ENCODE data around the gene HYOU1.
"Not testable (repeated sequence)": the region's sequence is repeated elsewhere in the genome, so short reads cannot be mapped to it uniquely, and the experiment has no call there.

Gene HYOU1

GRCh38 chr11:119044708-119045107 lies 12.3 kb downstream of the HYOU1 start:
- DNase-seq (ENCODE audit: low read depth) = no peak

- no peak for DNase-seq (ENCODE audit: low read depth)
Measured at GRCh38 chr11:119042927-119043326, 14.1 kb downstream of the HYOU1 start.

GRCh38 chr11:119041821-119042514 lies 15.0 kb downstream of the HYOU1 start:
- DNase-seq (ENCODE audit: low read depth) = no peak

GRCh38 chr11:119039471-119039870 lies 17.5 kb downstream of the HYOU1 start:
- DNase-seq (ENCODE audit: low read depth) = not testable (repeated sequence)

GRCh38 chr11:119038884-119039283 lies 18.1 kb downstream of the HYOU1 start:
- no peak for DNase-seq (ENCODE audit: low read depth)

GRCh38 chr11:119034813-119035212 lies 22.2 kb downstream of the HYOU1 start:
- no peak for DNase-seq (ENCODE audit: low read depth)

- DNase-seq (ENCODE audit: low read depth) = not testable (repeated sequence)
Measured at GRCh38 chr11:119033421-119033820, 23.6 kb downstream of the HYOU1 start.

- no peak for DNase-seq (ENCODE audit: low read depth)
Measured at GRCh38 chr11:119031912-119032280, 25.1 kb downstream of the HYOU1 start.

GRCh38 chr11:119030329-119031047 lies 26.5 kb downstream of the HYOU1 start, which contains the start of gene SLC37A4:
TSS of gene SLC37A4 (minus strand) at chr11:119030877.
- DNase-seq (ENCODE audit: low read depth) = peak; percentile 98

- no peak for DNase-seq (ENCODE audit: low read depth)
Measured at GRCh38 chr11:119030029-119030328, 27.0 kb downstream of the HYOU1 start.

GRCh38 chr11:119029340-119030028 lies 27.5 kb downstream of the HYOU1 start:
- no peak for DNase-seq (ENCODE audit: low read depth)

- DNase-seq (ENCODE audit: low read depth) = no peak
Measured at GRCh38 chr11:119029069-119029339, 28.0 kb downstream of the HYOU1 start.

GRCh38 chr11:119028346-119029068 lies 28.5 kb downstream of the HYOU1 start:
- no peak for DNase-seq (ENCODE audit: low read depth)

GRCh38 chr11:119027561-119028345 lies 29.3 kb downstream of the HYOU1 start:
- DNase-seq (ENCODE audit: low read depth) = no peak

GRCh38 chr11:119026970-119027369 lies 30.0 kb downstream of the HYOU1 start:
- no peak for DNase-seq (ENCODE audit: low read depth)

- no peak for DNase-seq (ENCODE audit: low read depth)
Measured at GRCh38 chr11:119025978-119026766, 30.8 kb downstream of the HYOU1 start.

GRCh38 chr11:119025541-119025940 lies 31.5 kb downstream of the HYOU1 start:
- DNase-seq (ENCODE audit: low read depth) = no peak

- no peak for DNase-seq (ENCODE audit: low read depth)
Measured at GRCh38 chr11:119025099-119025473, 31.9 kb downstream of the HYOU1 start.

- no peak for DNase-seq (ENCODE audit: low read depth)
Measured at GRCh38 chr11:119024430-119025098, 32.4 kb downstream of the HYOU1 start.

- peak; percentile 68 for DNase-seq (ENCODE audit: low read depth)
Measured at GRCh38 chr11:119023741-119024140, 33.3 kb downstream of the HYOU1 start.

GRCh38 chr11:119021631-119022030 lies 35.4 kb downstream of the HYOU1 start:
- no peak for DNase-seq (ENCODE audit: low read depth)

Data from iris pigment epithelial cell (primary cell).